MM.1S (cell line): Measurements from ENCODE around the gene MAP3K4.

ENCODE experiments used
- DNase-seq: peaks from one replicate; pipeline ENCODE4 v3.0.0-alpha.2; 2015
- H2AFZ ChIP-seq: fragments of 300-600 bp; sonication (generic); 2 replicates; pipeline ENCODE4 v1.6.0; 2016; ENCODE audit warnings: antibody characterized with exemption, low read length
- H3F3A ChIP-seq: fragments of 300-600 bp; sonication (generic); 2 replicates; pipeline ENCODE4 v1.6.1; 2016; ENCODE audit warnings: mild to moderate bottlenecking, antibody characterized with exemption, low read length, moderate library complexity, mixed read lengths; ENCODE audit not compliant: insufficient read depth
- H3K27ac ChIP-seq: fragments of 300-600 bp; sonication (generic); 2 replicates; pipeline ENCODE4 v1.5.1; 2016; ENCODE audit warnings: mild to moderate bottlenecking, low read length
- H3K27me3 ChIP-seq: fragments of 300-600 bp; sonication (generic); replicated peaks from 2 replicates; pipeline ENCODE4 v1.6.0; 2016; ENCODE audit warnings: low read length; ENCODE audit not compliant: insufficient read depth
- H3K36me3 ChIP-seq: fragments of 300-600 bp; sonication (generic); replicated peaks from 2 replicates; pipeline ENCODE4 v1.6.1; 2016; ENCODE audit warnings: mild to moderate bottlenecking, low read length, mixed read lengths; ENCODE audit not compliant: insufficient read depth
- H3K4me1 ChIP-seq: fragments of 300-600 bp; sonication (generic); 2 replicates; pipeline ENCODE4 v1.6.1; 2016; ENCODE audit warnings: low read length, mixed read lengths
- H3K4me2 ChIP-seq: fragments of 300-600 bp; sonication (generic); 2 replicates; pipeline ENCODE4 v1.6.0; 2016; ENCODE audit warnings: low read depth, low read length
- H3K4me3 ChIP-seq: fragments of 300-600 bp; sonication (generic); 2 replicates; pipeline ENCODE4 v1.5.1; 2016; ENCODE audit warnings: low read length, mixed read lengths
- H3K79me2 ChIP-seq: fragments of 300-600 bp; sonication (generic); 2 replicates; pipeline ENCODE4 v1.6.1; 2016; ENCODE audit warnings: mixed run types, low read length, mixed read lengths
- H3K9ac ChIP-seq: fragments of 300-600 bp; sonication (generic); 2 replicates; pipeline ENCODE4 v1.6.1; 2016; ENCODE audit warnings: low read length, mixed read lengths
- H3K9me2 ChIP-seq: fragments of 300-600 bp; sonication (generic); replicated peaks from 2 replicates; pipeline ENCODE4 v1.6.1; 2016; ENCODE audit warnings: mild to moderate bottlenecking, low read length, mixed read lengths; ENCODE audit not compliant: insufficient read depth
- H3K9me3 ChIP-seq: fragments of 300-600 bp; sonication (generic); replicated peaks from 2 replicates; pipeline ENCODE4 v1.6.1; 2016; ENCODE audit warnings: mild to moderate bottlenecking, low read length, mixed read lengths; ENCODE audit not compliant: insufficient read depth
- H4K20me1 ChIP-seq: fragments of 300-600 bp; sonication (generic); 2 replicates; pipeline ENCODE4 v1.6.1; 2016; ENCODE audit warnings: mild to moderate bottlenecking, low read length, moderate library complexity, mixed read lengths; ENCODE audit not compliant: insufficient read depth
- EZH2 ChIP-seq: fragments of 300-600 bp; sonication (generic); optimal IDR thresholded peaks from 2 replicates; pipeline ENCODE3; 2017; ENCODE audit warnings: low read depth, mild to moderate bottlenecking, antibody characterized with exemption, low read length, mixed read lengths
- EZH2phosphoT487 ChIP-seq: fragments of 300-600 bp; sonication (generic); IDR thresholded peaks from 2 replicates; pipeline ENCODE4 v1.6.1; 2018; ENCODE audit warnings: antibody characterized with exemption, low read length
- TF ChIP-seq, protein P1 (sequence below): fragments of 300-600 bp; sonication (generic); IDR thresholded peaks from 2 replicates; pipeline ENCODE4 v1.5.1; 2016; ENCODE audit warnings: antibody characterized with exemption, low read length, mixed read lengths

Gene MAP3K4

DNA sequence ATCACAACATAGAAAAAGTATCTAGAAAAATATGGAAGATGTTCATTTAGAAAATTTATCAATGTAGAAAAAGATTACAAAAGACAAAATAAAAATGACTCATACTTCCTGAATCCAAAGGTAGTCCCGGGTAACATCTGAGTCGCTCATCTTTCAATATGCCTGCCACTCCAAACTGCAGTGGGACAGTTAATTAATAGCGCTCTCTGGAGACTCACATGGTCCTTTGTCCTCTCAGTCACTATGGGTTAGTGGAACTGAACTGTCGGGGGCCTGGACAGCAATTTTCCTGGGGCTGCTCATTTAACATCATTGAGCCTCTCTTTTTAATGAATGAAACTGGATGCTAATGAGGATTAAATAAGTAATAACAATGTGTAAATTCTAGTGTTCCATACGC is 103.4 kb downstream of the MAP3K4 start:
- no peak overlapping the region for H3K4me2 ChIP-seq
- no peak overlapping the region for H3K27ac ChIP-seq
- no peak overlapping the region for H3K4me3 ChIP-seq
- H2AFZ ChIP-seq, result no peak overlapping the region
- H3K4me1 ChIP-seq, result no peaks in the 10 kb centered on the region
- no peaks in the 10 kb centered on the region for H3F3A ChIP-seq
- no peak for DNase-seq
- H3K79me2 ChIP-seq, result no peaks in the 10 kb centered on the region
- H3K36me3 ChIP-seq, result no peaks in the 10 kb centered on the region
- TF ChIP-seq, protein P1, sequence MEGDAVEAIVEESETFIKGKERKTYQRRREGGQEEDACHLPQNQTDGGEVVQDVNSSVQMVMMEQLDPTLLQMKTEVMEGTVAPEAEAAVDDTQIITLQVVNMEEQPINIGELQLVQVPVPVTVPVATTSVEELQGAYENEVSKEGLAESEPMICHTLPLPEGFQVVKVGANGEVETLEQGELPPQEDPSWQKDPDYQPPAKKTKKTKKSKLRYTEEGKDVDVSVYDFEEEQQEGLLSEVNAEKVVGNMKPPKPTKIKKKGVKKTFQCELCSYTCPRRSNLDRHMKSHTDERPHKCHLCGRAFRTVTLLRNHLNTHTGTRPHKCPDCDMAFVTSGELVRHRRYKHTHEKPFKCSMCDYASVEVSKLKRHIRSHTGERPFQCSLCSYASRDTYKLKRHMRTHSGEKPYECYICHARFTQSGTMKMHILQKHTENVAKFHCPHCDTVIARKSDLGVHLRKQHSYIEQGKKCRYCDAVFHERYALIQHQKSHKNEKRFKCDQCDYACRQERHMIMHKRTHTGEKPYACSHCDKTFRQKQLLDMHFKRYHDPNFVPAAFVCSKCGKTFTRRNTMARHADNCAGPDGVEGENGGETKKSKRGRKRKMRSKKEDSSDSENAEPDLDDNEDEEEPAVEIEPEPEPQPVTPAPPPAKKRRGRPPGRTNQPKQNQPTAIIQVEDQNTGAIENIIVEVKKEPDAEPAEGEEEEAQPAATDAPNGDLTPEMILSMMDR, result no peak
- TF ChIP-seq EZH2phosphoT487, result no peak
- no peak for TF ChIP-seq EZH2
- no peaks in the 10 kb centered on the region for H3K9me3 ChIP-seq
- no peaks in the 10 kb centered on the region for H3K27me3 ChIP-seq
- H4K20me1 ChIP-seq, result no peaks in the 10 kb centered on the region
- no peaks in the 10 kb centered on the region for H3K9me2 ChIP-seq
- no peak overlapping the region for H3K9ac ChIP-seq

DNA sequence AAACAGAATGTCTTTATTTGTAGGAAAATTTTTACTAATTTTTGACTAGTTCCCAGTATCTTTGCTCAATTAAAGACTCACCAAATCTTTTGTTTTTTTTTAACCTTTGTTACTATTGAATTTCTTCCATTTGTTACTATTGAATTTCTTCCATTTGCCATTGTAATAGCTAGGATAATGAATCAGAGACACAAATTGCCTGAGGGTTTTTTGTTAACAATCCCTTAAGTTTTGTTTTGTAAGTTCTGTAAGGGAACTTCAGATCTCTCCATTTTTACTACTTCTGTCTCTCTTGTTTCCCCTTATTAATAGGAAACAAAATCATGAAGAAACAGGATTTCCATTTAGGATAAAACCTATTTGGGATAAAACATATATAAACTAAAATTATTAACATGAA is 104.3 kb downstream of the MAP3K4 start:
- no peaks in the 10 kb centered on the region for H3K27me3 ChIP-seq
- no peaks in the 10 kb centered on the region for H4K20me1 ChIP-seq
- no peaks in the 10 kb centered on the region for H3K36me3 ChIP-seq
- no peak for DNase-seq
- no peaks in the 10 kb centered on the region for H3K4me1 ChIP-seq
- no peaks in the 10 kb centered on the region for H3K9me3 ChIP-seq
- H3K9ac ChIP-seq, result no peak overlapping the region
- TF ChIP-seq, protein P1, result no peak
- no peak for TF ChIP-seq EZH2phosphoT487
- TF ChIP-seq EZH2, result no peak
- no peak overlapping the region for H2AFZ ChIP-seq
- H3K79me2 ChIP-seq, result no peaks in the 10 kb centered on the region
- no peak overlapping the region for H3K4me2 ChIP-seq
- H3K27ac ChIP-seq, result no peak overlapping the region
- H3K4me3 ChIP-seq, result no peak overlapping the region
- H3K9me2 ChIP-seq, result no peaks in the 10 kb centered on the region
- H3F3A ChIP-seq, result no peaks in the 10 kb centered on the region

DNA sequence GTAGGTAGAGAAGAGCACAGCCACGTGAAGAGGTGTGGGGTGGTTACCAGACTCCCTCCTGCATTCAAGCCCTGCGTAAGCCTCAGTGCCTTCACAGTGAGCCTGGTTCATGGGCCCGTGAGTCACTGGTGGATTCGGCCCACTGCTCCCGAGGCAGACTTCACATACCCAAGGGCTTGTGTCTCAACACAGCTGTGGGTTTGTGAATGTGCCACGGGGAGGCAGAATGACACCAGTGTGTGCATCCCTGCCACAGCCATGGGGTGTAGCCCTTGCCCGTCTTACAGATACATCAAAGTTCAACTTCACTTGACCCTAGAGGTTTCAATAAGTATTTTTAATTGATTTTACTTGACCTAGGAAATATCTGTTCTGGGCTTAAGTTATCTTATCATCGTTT is 108.5 kb downstream of the MAP3K4 start:
- DNase-seq, result no peak
- H3K9me3 ChIP-seq, result no peaks in the 10 kb centered on the region
- H3K4me2 ChIP-seq, result no peak overlapping the region
- no peaks in the 10 kb centered on the region for H3F3A ChIP-seq
- H3K79me2 ChIP-seq, result no peaks in the 10 kb centered on the region
- no peaks in the 10 kb centered on the region for H3K9me2 ChIP-seq
- no peaks in the 10 kb centered on the region; the same call in 1 of the 2 replicates for H3K36me3 ChIP-seq
- H2AFZ ChIP-seq, result no peak overlapping the region
- no peaks in the 10 kb centered on the region for H3K27me3 ChIP-seq
- H4K20me1 ChIP-seq, result no peaks in the 10 kb centered on the region
- no peaks in the 10 kb centered on the region for H3K4me1 ChIP-seq
- TF ChIP-seq, protein P1, result no peak
- TF ChIP-seq EZH2phosphoT487 (no peak), EZH2 (no peak)
- no peak overlapping the region for H3K27ac ChIP-seq
- no peak overlapping the region for H3K9ac ChIP-seq
- no peak overlapping the region for H3K4me3 ChIP-seq
